ENCODE data around the gene PMM2.
A peak's percentile ranks its signal among the peaks of the same experiment; 100 is the strongest.

Gene PMM2

DNA sequence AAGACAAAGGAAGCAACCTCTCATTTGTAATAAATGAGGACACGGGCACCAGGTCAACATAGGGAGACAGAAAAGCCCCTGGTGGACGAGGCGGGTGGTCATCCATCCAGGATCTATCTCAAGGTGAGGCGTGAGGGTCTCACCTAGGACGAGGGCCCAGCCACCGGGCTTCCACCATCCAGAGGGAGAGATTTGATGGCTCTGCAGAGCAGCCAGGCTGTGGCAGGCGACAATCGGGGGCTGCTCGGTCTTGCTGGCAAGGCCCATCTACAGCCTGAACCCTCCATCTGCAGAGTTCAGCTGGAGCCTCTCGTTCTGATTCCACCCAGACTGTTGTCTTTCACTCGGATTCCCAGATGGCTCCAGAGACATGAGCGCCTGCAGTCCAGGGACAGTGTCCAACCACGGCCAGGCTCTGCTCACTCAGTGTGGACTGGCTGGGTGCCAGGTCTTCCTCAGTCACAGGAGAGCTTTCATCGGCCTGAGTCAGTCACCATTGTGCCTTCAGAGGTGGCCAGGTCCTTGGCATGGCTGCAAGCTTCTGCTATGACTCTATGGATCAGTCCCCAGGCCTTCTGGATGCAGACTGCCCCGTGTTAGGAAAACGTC is 90.4 kb downstream of the PMM2 start:
- peak; percentile 96 for DNase-seq (ENCODE audit: low spot score)

DNA sequence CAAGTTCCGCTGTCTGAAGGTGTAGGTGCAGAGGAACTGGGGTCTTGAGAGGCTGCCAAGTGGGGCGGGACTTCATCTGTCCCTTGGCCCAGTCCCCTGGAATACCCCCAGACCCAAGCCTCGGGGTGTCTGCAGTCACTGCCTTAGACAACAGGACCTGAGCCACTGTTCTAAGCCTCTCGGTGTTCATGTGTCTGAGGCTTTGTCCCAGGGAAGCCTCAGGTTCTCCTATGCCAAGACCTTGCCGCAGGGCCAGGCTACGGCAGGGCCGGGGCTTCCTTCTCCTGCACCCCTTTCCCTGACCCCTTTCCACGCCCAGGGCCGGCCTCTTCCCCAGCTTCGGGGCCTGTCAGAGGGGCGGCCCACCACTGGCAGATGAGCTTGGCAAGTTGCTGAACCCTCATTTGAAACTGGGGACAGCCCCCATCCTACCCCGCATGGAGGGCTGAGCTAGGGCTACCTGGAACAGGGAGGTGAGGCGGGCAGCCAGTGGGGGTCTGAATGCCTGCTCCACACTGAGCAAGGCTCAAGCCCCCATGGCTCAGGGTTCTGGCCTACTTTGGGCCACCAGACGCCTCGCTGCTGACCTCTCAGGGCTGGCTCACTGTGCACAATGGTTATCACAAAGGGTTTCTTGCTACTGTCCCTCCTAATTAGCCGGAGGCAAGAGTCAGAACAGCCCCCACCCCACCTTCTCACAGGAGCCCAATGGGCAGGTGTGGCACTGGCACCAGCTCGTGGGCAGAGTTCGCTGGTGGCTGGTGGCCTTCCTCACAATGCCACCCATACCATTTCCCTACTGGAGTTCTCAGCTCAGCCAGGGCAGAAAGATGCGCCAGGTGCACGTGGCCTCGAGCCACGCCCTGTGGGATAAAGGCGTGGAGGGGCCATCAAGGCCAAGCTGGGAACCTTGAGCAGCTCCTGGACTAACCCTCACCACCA is 91.6 kb downstream of the PMM2 start:
- no peak for DNase-seq (ENCODE audit: low spot score)

DNA sequence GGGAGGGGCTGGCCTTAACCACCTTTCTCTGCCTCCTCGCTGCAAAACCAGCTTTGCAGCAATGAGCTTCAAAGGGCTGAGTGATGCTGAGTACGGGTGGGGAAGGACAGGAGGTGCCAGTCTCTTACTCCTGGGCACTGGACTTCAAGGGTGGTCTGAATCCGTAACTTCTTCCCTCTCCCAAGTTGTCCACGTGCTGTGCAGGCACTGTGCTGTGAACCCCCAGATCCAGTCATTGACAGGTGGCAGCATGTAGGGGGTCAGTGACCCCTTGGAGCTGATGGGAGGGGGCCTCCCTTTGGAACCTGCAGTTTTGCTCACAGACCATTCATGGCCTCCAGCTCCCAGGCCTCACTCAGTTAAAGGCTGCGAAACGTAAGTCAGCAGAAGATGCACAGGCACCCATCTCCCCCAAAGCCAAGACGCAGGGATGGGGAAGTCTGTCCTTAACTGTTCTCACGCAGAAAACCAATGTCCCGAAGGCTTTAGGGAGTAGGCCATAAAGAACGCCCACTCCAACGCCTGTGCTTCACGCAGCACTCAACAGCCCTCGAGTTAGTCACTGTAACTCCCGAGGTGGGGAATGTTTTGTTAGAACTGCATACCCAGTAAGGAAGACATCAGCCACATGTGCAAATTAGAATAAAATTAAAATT is 92.4 kb downstream of the PMM2 start:
- DNase-seq (ENCODE audit: low spot score) = no peak

DNA sequence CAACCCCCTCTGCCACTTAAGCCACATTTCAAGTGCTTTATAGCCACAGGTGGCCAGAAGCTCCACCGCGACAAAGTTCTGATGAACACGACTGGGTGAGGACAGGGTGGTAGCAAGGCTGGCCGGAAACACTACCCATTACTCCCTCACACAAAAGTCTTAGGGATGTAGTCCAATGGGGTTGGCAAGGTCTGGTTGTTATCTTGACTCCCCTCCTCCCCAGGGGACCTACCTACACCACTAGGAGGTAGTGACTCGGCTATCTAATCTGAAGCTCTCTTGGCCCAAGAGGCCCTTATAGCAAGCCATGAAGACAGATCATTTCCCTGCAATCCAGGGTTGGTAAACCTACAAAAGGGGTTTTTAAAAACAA is 92.9 kb downstream of the PMM2 start:
- DNase-seq (ENCODE audit: low spot score) = no peak

DNA sequence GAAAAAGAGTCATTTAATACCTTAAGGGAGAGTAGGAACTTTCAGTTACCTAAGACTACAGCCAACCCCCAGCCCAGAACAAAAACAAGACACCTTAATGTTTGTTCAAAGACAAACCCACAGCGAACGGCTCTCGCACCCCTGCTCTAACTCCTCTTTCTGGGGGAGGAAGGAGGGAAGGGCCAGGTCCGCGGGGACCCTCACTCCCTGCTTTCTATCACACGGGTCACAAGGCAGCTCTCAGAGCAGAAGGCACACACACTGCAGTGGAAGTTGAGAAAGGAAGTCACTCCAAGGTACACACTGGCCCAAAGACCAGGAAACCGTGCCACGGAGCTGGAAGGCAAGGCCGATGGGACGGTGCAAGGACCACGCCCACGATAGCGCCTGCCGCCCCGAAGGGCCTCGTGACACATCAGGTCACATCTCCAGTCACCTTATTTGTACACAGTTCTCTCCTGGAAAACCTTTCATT is 94.5 kb downstream of the PMM2 start:
- DNase-seq (ENCODE audit: low spot score) = no peak

- no peak for DNase-seq (ENCODE audit: low spot score)
These were observed 95.8 kb downstream of the PMM2 start for GRCh38 chr16:8893426-8893825.

DNA sequence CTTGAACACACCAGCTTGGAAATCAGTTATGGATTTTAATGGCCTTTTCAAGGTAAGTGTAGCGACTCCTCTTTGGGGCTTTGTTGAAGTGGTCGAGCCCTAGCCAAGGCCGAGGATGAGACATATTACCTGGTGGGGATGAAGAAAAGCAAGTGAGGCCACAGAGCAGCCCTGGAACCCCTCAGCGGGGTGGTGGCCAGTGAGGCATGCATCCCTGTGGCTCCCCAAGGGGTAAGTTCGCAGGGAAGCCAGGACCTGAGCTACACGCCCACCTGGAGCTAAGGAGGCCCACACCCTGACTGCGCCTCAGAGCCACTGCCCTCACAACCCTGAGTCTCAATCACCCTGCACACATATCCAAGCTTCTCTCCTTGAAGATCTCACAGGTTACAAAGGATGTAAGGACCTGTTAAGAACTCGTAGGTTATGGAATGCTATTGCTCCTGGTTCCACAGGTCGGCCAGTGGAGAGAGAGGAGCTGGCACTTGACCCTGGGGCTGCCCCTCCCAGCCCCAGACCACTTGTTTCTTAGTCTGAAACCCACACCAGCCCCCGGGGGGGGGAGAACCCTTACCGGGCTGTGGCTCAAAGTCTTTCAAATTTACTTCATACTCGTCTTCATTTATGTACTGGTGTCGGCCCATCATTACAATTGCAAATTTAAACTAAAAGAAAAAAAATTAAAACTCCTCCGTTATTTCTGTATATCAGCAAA is 96.5 kb downstream of the PMM2 start:
- DNase-seq (ENCODE audit: low spot score) = no peak

DNA sequence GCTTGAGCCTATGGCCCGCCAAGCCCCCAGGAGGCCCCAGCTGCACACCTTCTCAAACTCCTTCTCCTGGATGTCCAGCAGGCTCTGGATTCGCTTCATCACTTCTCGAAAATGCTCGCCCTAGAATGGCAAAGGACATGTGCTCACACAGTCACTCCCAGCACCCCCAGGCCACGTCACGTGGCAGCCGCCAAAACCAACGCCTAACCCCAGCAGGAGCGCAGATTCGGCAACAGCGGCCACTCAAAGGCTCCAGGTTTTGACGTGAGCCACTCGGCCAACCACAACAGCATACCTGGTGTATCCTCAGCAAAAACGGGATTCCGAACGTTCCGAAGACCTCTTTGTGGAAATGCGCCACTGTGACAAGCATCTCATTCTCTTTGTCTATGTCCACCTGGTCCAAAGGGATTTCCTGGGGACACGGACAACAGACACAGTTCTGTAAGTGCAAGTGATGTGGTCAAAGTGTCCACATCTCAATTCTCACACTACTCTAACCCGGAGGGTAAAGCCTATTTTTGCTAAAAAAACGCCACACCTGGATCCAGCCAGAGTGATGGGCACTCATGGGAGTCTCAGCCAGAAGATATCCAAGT is 97.2 kb downstream of the PMM2 start:
- no peak for DNase-seq (ENCODE audit: low spot score)

GRCh38 chr16:8898660-8899318 is 101.2 kb downstream of the PMM2 start:
- no peak for DNase-seq (ENCODE audit: low spot score)
